ENCODE results near the gene PTPRA. TPM values are rescaled to one million over a fixed set of nuclear protein-coding genes. Genes with fewer than 3 reads are reported as not detected.

Gene PTPRA
- total RNA-seq, 4 donors from 2014 or later: 18.9 to 32.5 (median 27.3) TPM

DNA sequence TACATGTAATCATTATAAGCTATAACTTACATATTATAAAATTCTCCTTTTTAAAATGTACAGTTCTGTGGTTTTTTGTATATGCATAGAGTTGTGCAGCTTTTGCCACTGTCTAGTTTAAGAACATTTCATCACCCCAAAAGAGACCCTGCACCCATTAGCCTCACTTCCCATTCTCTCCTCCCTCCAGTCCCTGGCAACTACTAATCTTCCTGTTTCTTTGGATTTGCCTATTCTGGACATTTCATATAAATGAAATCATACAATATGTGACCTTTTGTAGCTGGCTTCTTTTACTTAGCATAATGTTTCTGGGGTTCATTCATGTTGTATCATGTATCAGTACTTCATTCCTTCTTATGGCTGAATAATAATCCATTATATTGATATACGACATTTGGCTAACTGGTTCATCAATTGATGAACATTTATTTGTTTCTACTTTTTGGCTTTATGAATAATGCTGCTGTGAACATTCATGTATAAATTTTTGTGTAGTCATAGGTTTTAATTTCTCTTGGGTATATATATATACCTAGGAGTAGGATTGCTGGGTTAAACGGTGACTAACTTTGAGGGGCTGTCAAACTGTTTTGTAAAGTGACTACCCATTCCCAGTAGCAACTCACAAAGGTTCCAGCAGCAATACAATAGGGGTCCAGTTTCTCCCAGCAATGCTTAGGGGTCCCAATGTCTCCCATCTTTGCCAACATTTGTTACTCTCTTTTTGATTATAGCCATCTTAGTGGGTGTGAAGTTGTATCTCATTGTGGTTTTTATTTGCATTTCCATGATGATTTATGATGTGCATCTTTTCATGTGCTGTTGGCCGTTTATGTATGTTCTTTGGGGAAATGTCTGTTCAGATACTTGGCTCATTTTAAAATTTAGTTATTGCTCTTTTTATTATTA lies 10.7 kb downstream of the PTPRA start:
- Histone ChIP-seq H3K4me1 (peaks cover 5 to 11% of the 10 kb centered on the region in 2 donors), H3K4me3 (no peak overlapping the region), H3K27me3 (no peaks in the 10 kb centered on the region), H3K27ac (no peak overlapping the region), H3K36me3 (no peaks in the 10 kb centered on the region), H3K9me3 (no peaks in the 10 kb centered on the region)
- no peak for ATAC-seq
- intact Hi-C loops (cut with DNase I; ENCODE audit: low total_unique reads) (no loop called here), in situ Hi-C loops (cut with MboI; ENCODE audit: low sequenced_read_pairs in 4 of 4) (no loop called here)
- TF ChIP-seq POLR2A (IDR thresholded peaks at IDR 0.05): no peak
- TF ChIP-seq, protein P1, sequence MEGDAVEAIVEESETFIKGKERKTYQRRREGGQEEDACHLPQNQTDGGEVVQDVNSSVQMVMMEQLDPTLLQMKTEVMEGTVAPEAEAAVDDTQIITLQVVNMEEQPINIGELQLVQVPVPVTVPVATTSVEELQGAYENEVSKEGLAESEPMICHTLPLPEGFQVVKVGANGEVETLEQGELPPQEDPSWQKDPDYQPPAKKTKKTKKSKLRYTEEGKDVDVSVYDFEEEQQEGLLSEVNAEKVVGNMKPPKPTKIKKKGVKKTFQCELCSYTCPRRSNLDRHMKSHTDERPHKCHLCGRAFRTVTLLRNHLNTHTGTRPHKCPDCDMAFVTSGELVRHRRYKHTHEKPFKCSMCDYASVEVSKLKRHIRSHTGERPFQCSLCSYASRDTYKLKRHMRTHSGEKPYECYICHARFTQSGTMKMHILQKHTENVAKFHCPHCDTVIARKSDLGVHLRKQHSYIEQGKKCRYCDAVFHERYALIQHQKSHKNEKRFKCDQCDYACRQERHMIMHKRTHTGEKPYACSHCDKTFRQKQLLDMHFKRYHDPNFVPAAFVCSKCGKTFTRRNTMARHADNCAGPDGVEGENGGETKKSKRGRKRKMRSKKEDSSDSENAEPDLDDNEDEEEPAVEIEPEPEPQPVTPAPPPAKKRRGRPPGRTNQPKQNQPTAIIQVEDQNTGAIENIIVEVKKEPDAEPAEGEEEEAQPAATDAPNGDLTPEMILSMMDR (IDR thresholded peaks at IDR 0.05 in 4 of 5, conservative IDR thresholded peaks at IDR 0.05 in 1 of 5): no peak
- no peak for DNase-seq

DNA sequence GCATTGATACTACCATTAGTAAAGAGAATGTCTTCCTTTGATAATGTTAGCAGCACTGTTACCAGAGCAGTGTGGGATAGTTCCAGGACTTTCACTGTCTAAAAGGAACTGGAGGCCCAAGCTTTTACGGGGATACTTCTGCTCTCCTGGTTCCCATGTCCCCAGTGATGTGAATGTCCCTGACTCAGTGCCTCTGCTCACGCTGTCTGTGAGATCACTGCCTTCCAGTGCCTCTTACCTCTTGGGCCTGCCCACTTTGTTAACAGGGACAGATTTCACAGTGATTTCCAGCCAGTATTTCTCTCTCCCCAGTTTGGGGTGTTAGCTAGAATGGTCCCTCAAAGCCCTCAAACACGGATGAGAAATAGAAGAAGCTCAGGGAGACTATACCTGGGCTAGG lies 14.4 kb downstream of the PTPRA start:
- intact Hi-C loops (cut with DNase I; ENCODE audit: low total_unique reads): no loop called here
- in situ Hi-C loops (cut with MboI; ENCODE audit: low sequenced_read_pairs in 4 of 4): no loop called here
- DNase-seq (no peak), ATAC-seq (no peak)
- no peak overlapping the region for H3K27ac ChIP-seq
- H3K4me1 ChIP-seq: peaks cover 33 to 37% of the 10 kb centered on the region in 2 donors
- H3K4me3 ChIP-seq: no peak overlapping the region
- TF ChIP-seq POLR2A (IDR thresholded peaks at IDR 0.05): no peak
- TF ChIP-seq, protein P1 (IDR thresholded peaks at IDR 0.05 in 4 of 5, conservative IDR thresholded peaks at IDR 0.05 in 1 of 5): no peak
- no peaks in the 10 kb centered on the region for H3K9me3 ChIP-seq
- no peaks in the 10 kb centered on the region for H3K27me3 ChIP-seq
- H3K36me3 ChIP-seq: no peaks in the 10 kb centered on the region

DNA sequence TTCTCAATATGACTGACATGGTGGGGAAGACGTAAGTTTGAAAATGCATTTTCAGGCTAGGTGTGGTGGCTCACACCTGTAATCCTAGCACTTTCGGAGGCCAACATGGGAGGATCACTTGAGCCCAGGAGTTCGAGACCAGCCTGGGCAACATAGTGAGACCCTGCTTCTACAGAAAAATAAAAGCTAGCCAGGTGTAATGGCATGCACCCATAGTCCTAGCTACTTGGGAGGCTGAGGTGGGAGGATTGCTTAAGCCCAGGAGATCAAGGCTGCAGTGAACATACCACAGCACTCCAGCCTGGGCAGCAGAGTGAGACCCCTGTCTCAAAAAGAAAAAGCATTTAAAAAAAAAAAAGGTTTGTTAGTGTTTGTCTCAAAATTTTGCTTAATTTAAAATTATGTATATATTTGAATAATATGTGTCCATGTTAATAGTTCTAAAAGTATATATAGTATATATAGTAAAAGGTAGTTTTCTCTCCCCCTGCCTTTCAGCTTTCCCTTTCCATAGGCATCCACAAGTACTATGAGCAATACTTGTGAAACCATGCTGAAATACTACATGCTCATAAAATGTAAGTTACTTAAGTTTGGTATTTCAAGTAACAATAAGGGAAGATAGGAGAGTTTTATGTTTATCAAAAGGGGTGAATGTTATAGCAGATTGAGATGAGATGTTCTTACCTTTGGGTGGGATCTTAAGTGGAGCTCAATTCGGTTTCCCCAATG lies 15.1 kb downstream of the PTPRA start:
- H3K27ac ChIP-seq: no peak overlapping the region
- no peaks in the 10 kb centered on the region for H3K36me3 ChIP-seq
- in situ Hi-C loops (cut with MboI; ENCODE audit: low sequenced_read_pairs in 4 of 4): no loop called here
- no peaks in the 10 kb centered on the region for H3K27me3 ChIP-seq
- no peaks in the 10 kb centered on the region for H3K9me3 ChIP-seq
- no peak for DNase-seq
- intact Hi-C loops (cut with DNase I; ENCODE audit: low total_unique reads): no loop called here
- H3K4me3 ChIP-seq: no peak overlapping the region
- no peak for ATAC-seq
- TF ChIP-seq, protein P1 (IDR thresholded peaks at IDR 0.05 in 4 of 5, conservative IDR thresholded peaks at IDR 0.05 in 1 of 5): no peak
- no peak for TF ChIP-seq POLR2A (IDR thresholded peaks at IDR 0.05)
- H3K4me1 ChIP-seq: peaks cover 38 to 44% of the 10 kb centered on the region in 2 donors

DNA sequence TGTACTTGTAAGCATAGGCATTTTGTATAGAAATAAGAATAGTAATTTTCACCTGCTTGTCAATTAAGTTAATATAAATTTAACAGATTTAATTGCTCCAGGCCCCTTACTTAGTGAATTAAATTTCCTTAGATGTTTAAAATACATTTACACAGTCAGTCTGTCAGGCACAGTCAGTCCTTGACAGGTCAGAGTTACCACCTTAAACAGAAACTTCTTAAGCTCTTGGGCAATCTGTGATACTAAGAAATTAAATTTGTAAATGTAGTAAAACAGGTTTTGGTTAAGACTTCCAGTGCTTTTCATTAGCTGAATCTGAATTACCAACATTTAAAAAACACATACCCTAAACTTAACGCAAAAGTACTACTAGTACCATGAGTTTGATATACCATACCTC lies 15.9 kb downstream of the PTPRA start:
- no peak for DNase-seq
- Histone ChIP-seq H3K4me3 (no peak overlapping the region), H3K4me1 (peaks cover 36 to 48% of the 10 kb centered on the region in 2 donors), H3K27ac (peak overlapping the region in 1 of 4 donors; percentile 5), H3K36me3 (no peaks in the 10 kb centered on the region), H3K27me3 (no peaks in the 10 kb centered on the region), H3K9me3 (no peaks in the 10 kb centered on the region)
- ATAC-seq: no peak
- intact Hi-C loops (cut with DNase I; ENCODE audit: low total_unique reads): no loop called here
- no peak for TF ChIP-seq POLR2A (IDR thresholded peaks at IDR 0.05)
- TF ChIP-seq, protein P1 (IDR thresholded peaks at IDR 0.05 in 4 of 5, conservative IDR thresholded peaks at IDR 0.05 in 1 of 5): no peak
- in situ Hi-C loops (cut with MboI; ENCODE audit: low sequenced_read_pairs in 4 of 4): no loop called here

Measured in gastrocnemius medialis (tissue), 4 donors.